Natural killer cell (primary cell): ENCODE data around the gene TBCEL. TPM values are rescaled to one million over a fixed set of nuclear protein-coding genes. Genes with fewer than 3 reads are reported as not detected.

Experiments used
- ATAC-seq, 3 donors: fragments of 150-1000 bp in 2 of 3; fragments of 200-7000 bp in 1 of 3; cut with Tn5 transposase; 1 replicate in 1 of 3; 2 replicates in 2 of 3; pipeline ENCODE4 v1.10.0; 2021; ENCODE audit warnings: mild to moderate bottlenecking in 2 of 3, moderate library complexity in 2 of 3
- DNase-seq, 2 donors: peaks; one replicate each; pipeline versions ENCODE4 v3.0.0 to v3.0.0-alpha.2; 2013 to 2021; ENCODE audit warnings: mixed read lengths in 1 of 2
- H3K27ac ChIP-seq: one replicate; pipeline ENCODE4 v1.5.1; 2013; ENCODE audit warnings: mild to moderate bottlenecking, low read length
- H3K27me3 ChIP-seq: one replicate; pipeline ENCODE4 v1.6.1; 2013; ENCODE audit warnings: low read length; ENCODE audit not compliant: control insufficient read depth, insufficient read depth
- H3K36me3 ChIP-seq: one replicate; pipeline ENCODE4 v1.6.1; 2013; ENCODE audit warnings: low read length; ENCODE audit not compliant: control insufficient read depth, insufficient read depth
- H3K4me1 ChIP-seq: one replicate; pipeline ENCODE4 v1.6.1; 2013; ENCODE audit warnings: low read length; ENCODE audit not compliant: control insufficient read depth, insufficient read depth
- H3K4me3 ChIP-seq: one replicate; pipeline ENCODE4 v1.5.1; 2013; ENCODE audit warnings: low read length
- H3K9me3 ChIP-seq: one replicate; pipeline ENCODE4 v1.6.1; 2013; ENCODE audit warnings: low read length; ENCODE audit not compliant: control insufficient read depth, insufficient read depth
- H3K27ac Mint-ChIP-seq, 2 donors: one replicate each; pipeline ENCODE4 v1.8.0; 2022; ENCODE audit warnings: mild to moderate bottlenecking in 2 of 2, mixed read lengths in 2 of 2, moderate library complexity in 1 of 2
- H3K27me3 Mint-ChIP-seq, 2 donors: one replicate each; pipeline ENCODE4 v1.8.0; 2022; ENCODE audit warnings: low read depth in 2 of 2, mixed read lengths in 2 of 2
- H3K36me3 Mint-ChIP-seq: one replicate; pipeline ENCODE4 v1.8.0; 2022; ENCODE audit warnings: mixed read lengths
- H3K4me1 Mint-ChIP-seq, 2 donors: one replicate each; pipeline ENCODE4 v1.8.0; 2022; ENCODE audit warnings: mixed read lengths in 2 of 2
- H3K4me3 Mint-ChIP-seq: one replicate; pipeline ENCODE4 v1.8.0; 2022; ENCODE audit warnings: mild to moderate bottlenecking, moderate library complexity, mixed read lengths
- H3K9me3 Mint-ChIP-seq, 2 donors: one replicate each; pipeline ENCODE4 v1.8.0; 2022; ENCODE audit warnings: mixed read lengths in 2 of 2
- CTCF ChIP-seq: fragments of 200-600 bp; IDR thresholded peaks from one replicate; pipeline ENCODE4 v1.8.0; 2022; ENCODE audit warnings: antibody characterized with exemption
- whole genome bisulfite sequencing: methylation state at CpG from one replicate; pipeline ENCODE4 v1.1.7; 2013; ENCODE audit warnings: missing lambda C conversion rate; ENCODE audit not compliant: insufficient coverage; 5-methylcytosine and 5-hydroxymethylcytosine counted together
- intact Hi-C: fragments of 100-400 bp; cut with micrococcal nuclease; formaldehyde crosslinking; loops from one replicate; pipeline ENCODE4 v1.14.2; 2022
- total RNA-seq, 4 donors: library from RNA; stranded (reverse); fragments of 120-200 nt in 1 of 4; gene quantifications; one replicate each; pipeline versions ENCODE4 v1.2.3 to v1.2.4, GENCODE V29; 2013 to 2022

Gene TBCEL
- total RNA-seq, 3 donors from 2014 or later (not counting 1 experiment from before 2014, with no cell fraction given): 34.0 to 40.2 (median 37.9) TPM

GRCh38 chr11:121132211-121132976, 108.5 kb downstream of the TBCEL start:
- Histone ChIP-seq H3K27me3 (no peaks in the 10 kb centered on the region), H3K9me3 (no peaks in the 10 kb centered on the region), H3K4me1 (no peaks in the 10 kb centered on the region), H3K4me3 (no peak overlapping the region), H3K27ac (no peak overlapping the region), H3K36me3 (no peaks in the 10 kb centered on the region)
- Mint-ChIP-seq H3K9me3 (no peaks in the 10 kb centered on the region), H3K27me3 (peaks cover 2 to 10% of the 10 kb centered on the region in 2 donors), H3K36me3 (no peaks in the 10 kb centered on the region), H3K4me1 (no peaks in the 10 kb centered on the region), H3K27ac (no peak overlapping the region), H3K4me3 (no peak overlapping the region)
- no peak for TF ChIP-seq CTCF
- intact Hi-C loops: no loop called here
- whole genome bisulfite sequencing: 92% methylated on average over 11 of the region's 13 CpGs
- ATAC-seq (no peak), DNase-seq (no peak)

DNA sequence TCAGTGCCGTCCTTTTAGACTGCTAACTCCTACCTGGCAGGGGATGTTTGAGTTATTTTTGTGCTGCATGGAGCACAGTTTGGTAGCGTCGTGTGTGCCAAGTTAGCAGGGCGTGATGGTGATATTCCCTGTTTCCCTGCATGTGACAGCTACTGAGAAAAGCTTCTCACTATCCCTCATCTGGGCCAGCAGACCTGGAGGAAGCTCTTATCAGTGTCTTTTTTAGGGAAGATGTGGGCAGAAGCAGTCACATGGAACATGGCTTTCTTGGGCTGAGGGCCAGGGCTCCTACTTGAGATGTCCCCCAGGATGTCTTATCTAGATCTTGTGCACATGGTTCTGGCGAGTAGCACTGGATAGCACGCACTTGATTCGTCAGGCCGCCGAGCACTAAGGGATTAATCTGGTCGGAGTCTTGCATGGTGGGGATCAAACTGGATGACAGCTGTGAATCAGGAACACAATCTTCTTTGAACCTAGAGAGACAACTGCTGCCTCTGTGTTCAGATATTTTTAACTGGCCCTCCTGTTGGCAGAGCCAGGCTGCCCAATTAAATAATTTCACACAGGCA, 110.9 kb downstream of the TBCEL start:
- H3K36me3 Mint-ChIP-seq: no peaks in the 10 kb centered on the region
- DNase-seq: no peak
- H3K36me3 ChIP-seq: no peaks in the 10 kb centered on the region
- H3K4me3 Mint-ChIP-seq: no peak overlapping the region
- no peaks in the 10 kb centered on the region for H3K9me3 Mint-ChIP-seq
- no peak overlapping the region for H3K4me3 ChIP-seq
- H3K27ac Mint-ChIP-seq: no peak overlapping the region
- peaks cover 0 to 2% of the 10 kb centered on the region in 2 donors for H3K27me3 Mint-ChIP-seq
- no peaks in the 10 kb centered on the region for H3K9me3 ChIP-seq
- no peaks in the 10 kb centered on the region for H3K4me1 ChIP-seq
- no peak for ATAC-seq
- TF ChIP-seq CTCF: no peak
- no peak overlapping the region for H3K27ac ChIP-seq
- H3K27me3 ChIP-seq: no peaks in the 10 kb centered on the region
- H3K4me1 Mint-ChIP-seq: no peaks in the 10 kb centered on the region
- WGBS: 93% methylated on average over 10 of the region's 10 CpGs
- intact Hi-C loops: no loop called here

- no peak overlapping the region for H3K27ac ChIP-seq
- no peaks in the 10 kb centered on the region for H3K36me3 ChIP-seq
- Mint-ChIP-seq H3K4me1 (no peaks in the 10 kb centered on the region), H3K9me3 (no peaks in the 10 kb centered on the region), H3K4me3 (no peak overlapping the region), H3K27ac (no peak overlapping the region), H3K36me3 (no peaks in the 10 kb centered on the region), H3K27me3 (peaks cover 0 to 2% of the 10 kb centered on the region in 2 donors)
- H3K27me3 ChIP-seq: no peaks in the 10 kb centered on the region
- no peak for ATAC-seq
- H3K4me3 ChIP-seq: no peak overlapping the region
- intact Hi-C loops: no loop called here
- no peaks in the 10 kb centered on the region for H3K9me3 ChIP-seq
- 96% methylated on average over 11 of the region's 11 CpGs for WGBS
- H3K4me1 ChIP-seq: no peaks in the 10 kb centered on the region
- no peak for DNase-seq
- TF ChIP-seq CTCF: no peak
These were observed 113.1 kb downstream of the TBCEL start for GRCh38 chr11:121137005-121137404.
